Sigmoid colon (tissue), 7 donors: ENCODE results near the gene ZNF646. TPM values are rescaled to one million over a fixed set of nuclear protein-coding genes. Genes with fewer than 3 reads are reported as not detected.

Source experiments
- DNase-seq: peaks from one replicate; pipeline ENCODE4 v3.0.0-alpha.2; 2019
- H3K27ac ChIP-seq, 4 donors: fragments of 200-600 bp; sonication (generic); one replicate each; pipeline ENCODE4 v1.5.1; 2016 to 2019; ENCODE audit warnings: mild to moderate bottlenecking in 1 of 4
- H3K27me3 ChIP-seq, 3 donors: fragments of 200-600 bp; sonication (generic); one replicate each; pipeline ENCODE4 v1.5.1; 2019; ENCODE audit warnings: mild to moderate bottlenecking in 1 of 3
- H3K36me3 ChIP-seq, 4 donors: fragments of 200-600 bp; sonication (generic); one replicate each; pipeline ENCODE4 v1.5.1; 2016 to 2019
- H3K4me1 ChIP-seq, 4 donors: fragments of 200-600 bp; sonication (generic); one replicate each; pipeline ENCODE4 v1.5.1; 2017 to 2019
- H3K4me3 ChIP-seq, 4 donors: fragments of 200-600 bp; sonication (generic); one replicate each; pipeline ENCODE4 v1.5.1; 2017 to 2019; ENCODE audit warnings: mild to moderate bottlenecking in 2 of 4, moderate library complexity in 1 of 4
- H3K9me3 ChIP-seq, 4 donors: fragments of 200-600 bp in 3 of 4; sonication (generic) in 3 of 4; one replicate each; pipeline versions ENCODE4 v1.5.1 to v1.6.1; 2013 to 2019
- CTCF ChIP-seq, 4 experiments: fragments of 450-650 bp in 3 of 4; fragments of 200-600 bp in 1 of 4; IDR thresholded peaks; one replicate each; pipeline ENCODE4 v1.5.1; 2016 to 2019; ENCODE audit warnings: antibody characterized with exemption in 4 of 4, mild to moderate bottlenecking in 3 of 4, moderate library complexity in 2 of 4
- EP300 ChIP-seq, 4 donors: sonication (generic); formaldehyde crosslinking; IDR thresholded peaks; one replicate each; pipeline ENCODE4 v1.6.1; 2017; ENCODE audit warnings: antibody characterized with exemption in 4 of 4
- POLR2A ChIP-seq, 2 donors: fragments of 450-650 bp; IDR thresholded peaks; one replicate each; pipeline ENCODE4 v1.6.1; 2016; ENCODE audit warnings: antibody characterized with exemption in 2 of 2, mild to moderate bottlenecking in 2 of 2, moderate library complexity in 2 of 2
- POLR2AphosphoS5 ChIP-seq, 4 donors: sonication (generic); formaldehyde crosslinking; IDR thresholded peaks; one replicate each; pipeline ENCODE4 v1.6.1; 2017; ENCODE audit warnings: antibody characterized with exemption in 4 of 4
- WGBS, 2 donors: extraction: QIAGEN DNeasy Blood & Tissue Kit; methylation state at CpG; one replicate each; pipeline ENCODE4 v1.1.7; 2013; 5-methylcytosine and 5-hydroxymethylcytosine counted together
- intact Hi-C: fragments of 100-400 bp; cut with DNase I; formaldehyde crosslinking; loops from one replicate; pipeline ENCODE4 v1.15.1; 2023
- polyA plus RNA-seq, 3 donors: library from polyadenylated mRNA; stranded (reverse); fragments of 200-250 nt; gene quantifications; one replicate each; pipeline ENCODE4 v1.2.3, GENCODE V29; 2013
- total RNA-seq, 4 donors: library from RNA; depleted of rRNA; stranded (reverse); fragments of >200 nt; gene quantifications; one replicate each; pipeline ENCODE4 v1.1.0, GENCODE V29; 2016
- donor health status: healthy with polysubstance abuse.
- donor health status: Bipolar disorder and iron deficiency.
- donor health status: healthy.

ZNF646 gene
- total and polyA plus RNA-seq, 7 donors, result 1.8 to 15.0 (median 8.3) TPM

GRCh38 chr16:31128711-31129567, 54.7 kb downstream of the ZNF646 start:
- intact Hi-C loops, result no loop called here
- H3K4me3 ChIP-seq, result no peak overlapping the region
- H3K9me3 ChIP-seq, result no peaks in the 10 kb centered on the region
- TF ChIP-seq EP300 (IDR thresholded peaks at IDR 0.05) (no peak), CTCF (IDR thresholded peaks at IDR 0.05) (no peak), POLR2A (IDR thresholded peaks at IDR 0.05) (peak in 1 of 2 donors; percentile 49), POLR2AphosphoS5 (IDR thresholded peaks at IDR 0.05) (peak in 2 of 4 donors; percentile 12 to 37)
- WGBS, 2 donors, result 19 to 49% methylated on average over 14 of the region's 14 CpGs
- DNase-seq, result no peak
- peak overlapping the region; percentile 48 to 67 (median 60) for H3K27ac ChIP-seq
- peaks cover 0 to 16% (median 5%) of the 10 kb centered on the region in 4 donors for H3K4me1 ChIP-seq
- no peaks in the 10 kb centered on the region for H3K27me3 ChIP-seq
- H3K36me3 ChIP-seq, result peaks cover 47 to 80% (median 51%) of the 10 kb centered on the region in 4 donors

DNA sequence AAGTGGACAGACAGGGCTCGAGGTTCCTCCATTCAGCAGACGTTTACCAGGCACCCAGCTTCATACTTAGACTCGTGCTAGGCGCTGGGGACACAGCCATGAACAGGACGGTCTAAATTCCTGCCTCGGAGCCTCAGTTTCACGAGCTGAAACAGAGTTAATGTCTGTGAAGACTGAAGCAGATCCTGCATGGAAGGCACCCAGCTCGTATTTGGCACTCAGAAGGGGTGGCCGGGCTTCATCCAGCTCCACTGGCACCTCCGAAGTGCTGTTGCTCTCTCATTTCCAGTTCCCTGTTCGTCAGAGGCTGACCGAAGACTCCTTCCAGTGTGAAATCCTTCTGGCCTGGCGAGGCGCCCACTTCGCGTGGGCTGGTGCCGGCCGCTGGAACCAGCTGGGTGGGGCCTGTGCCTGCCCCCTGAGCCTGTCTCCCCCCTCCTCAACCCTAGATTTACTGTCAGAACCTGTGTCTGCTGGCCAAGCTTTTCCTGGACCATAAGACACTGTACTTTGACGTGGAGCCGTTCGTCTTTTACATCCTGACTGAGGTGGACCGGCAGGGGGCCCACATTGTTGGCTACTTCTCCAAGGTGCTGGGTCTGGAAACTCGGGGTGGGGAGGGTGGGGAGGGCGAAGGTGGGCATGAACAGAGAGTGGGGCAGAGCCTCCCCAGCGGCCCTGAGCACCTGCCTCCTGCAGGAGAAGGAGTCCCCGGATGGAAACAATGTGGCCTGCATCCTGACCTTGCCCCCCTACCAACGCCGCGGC, 55.5 kb downstream of the ZNF646 start:
- Histone ChIP-seq H3K4me3 (no peak overlapping the region), H3K4me1 (peaks cover 0 to 22% (median 6%) of the 10 kb centered on the region in 4 donors), H3K27me3 (peaks cover 0 to 6% (median 4%) of the 10 kb centered on the region in 3 donors), H3K9me3 (no peaks in the 10 kb centered on the region), H3K36me3 (peaks cover 47 to 74% (median 51%) of the 10 kb centered on the region in 4 donors), H3K27ac (peak overlapping the region; percentile 48 to 67 (median 60))
- peak; percentile 77 for DNase-seq
- WGBS, 2 donors, result 21 to 58% methylated on average over 29 of the region's 29 CpGs
- no peak for TF ChIP-seq EP300 (IDR thresholded peaks at IDR 0.05)
- TF ChIP-seq POLR2AphosphoS5 (IDR thresholded peaks at IDR 0.05), result peak in 1 of 4 donors; percentile 17
- no peak for TF ChIP-seq CTCF (IDR thresholded peaks at IDR 0.05)
- TF ChIP-seq POLR2A (IDR thresholded peaks at IDR 0.05), result no peak
- intact Hi-C loops, result no loop called here

GRCh38 chr16:31130336-31130891, 56.2 kb downstream of the ZNF646 start:
- no peak for TF ChIP-seq EP300 (IDR thresholded peaks at IDR 0.05)
- no peak for TF ChIP-seq POLR2AphosphoS5 (IDR thresholded peaks at IDR 0.05)
- no peak for TF ChIP-seq POLR2A (IDR thresholded peaks at IDR 0.05)
- TF ChIP-seq CTCF (IDR thresholded peaks at IDR 0.05), result no peak
- intact Hi-C loops, result no loop called here
- peaks cover 0 to 12% (median 5%) of the 10 kb centered on the region in 3 donors for H3K27me3 ChIP-seq
- no peak for DNase-seq
- H3K9me3 ChIP-seq, result no peaks in the 10 kb centered on the region
- peak overlapping the region; percentile 48 to 67 (median 60) for H3K27ac ChIP-seq
- peaks cover 47 to 68% (median 51%) of the 10 kb centered on the region in 4 donors for H3K36me3 ChIP-seq
- peaks cover 0 to 22% (median 8%) of the 10 kb centered on the region in 4 donors for H3K4me1 ChIP-seq
- 16 to 69% methylated on average over 10 of the region's 10 CpGs for WGBS, 2 donors
- no peak overlapping the region for H3K4me3 ChIP-seq

DNA sequence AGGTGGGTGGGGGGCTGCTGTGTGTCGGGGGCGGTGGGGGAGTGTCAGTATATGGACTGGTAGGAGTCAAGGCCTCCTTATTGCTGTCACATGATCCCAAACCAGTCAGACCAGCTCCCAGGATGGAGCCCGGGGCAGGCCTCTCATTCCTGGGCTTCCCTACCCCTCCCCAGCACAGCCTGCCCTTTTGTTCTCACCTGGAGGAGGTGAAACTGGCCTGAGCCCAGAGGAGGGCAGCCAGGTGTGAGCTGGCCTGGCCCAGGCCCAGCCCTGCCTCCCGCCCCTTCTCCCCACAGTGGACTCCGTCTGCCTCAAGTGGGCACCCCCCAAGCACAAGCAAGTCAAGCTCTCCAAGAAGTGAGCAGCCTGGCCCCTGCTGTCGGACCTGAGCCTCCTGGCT, 56.7 kb downstream of the ZNF646 start:
- peaks cover 0 to 22% (median 8%) of the 10 kb centered on the region in 4 donors for H3K4me1 ChIP-seq
- intact Hi-C loops, result no loop called here
- H3K9me3 ChIP-seq, result no peaks in the 10 kb centered on the region
- peaks cover 47 to 65% (median 51%) of the 10 kb centered on the region in 4 donors for H3K36me3 ChIP-seq
- no peak for TF ChIP-seq EP300 (IDR thresholded peaks at IDR 0.05)
- no peak for TF ChIP-seq CTCF (IDR thresholded peaks at IDR 0.05)
- no peak for TF ChIP-seq POLR2A (IDR thresholded peaks at IDR 0.05)
- no peak for TF ChIP-seq POLR2AphosphoS5 (IDR thresholded peaks at IDR 0.05)
- H3K4me3 ChIP-seq, result no peak overlapping the region
- 17 to 70% methylated on average over 6 of the region's 6 CpGs for WGBS, 2 donors
- H3K27ac ChIP-seq, result peak overlapping the region in 2 of 4 donors; percentile 18 to 67
- H3K27me3 ChIP-seq, result peaks cover 0 to 17% (median 5%) of the 10 kb centered on the region in 3 donors
- DNase-seq, result no peak
